GM18867 (cell line): ENCODE data around the gene GPR156.
"Not testable (repeated sequence)": the region's sequence is repeated elsewhere in the genome, so short reads cannot be mapped to it uniquely, and the experiment has no call there.

Source experiments
- ATAC-seq: cut with Tn5 transposase; IDR thresholded peaks from one replicate; pipeline ENCODE4 v1.9.1; 2021; ENCODE audit warnings: mild to moderate bottlenecking, moderate library complexity; ENCODE audit not compliant: unreplicated experiment

Gene GPR156

GRCh38 chr3:120275618-120276017 lies 9.4 kb downstream of the GPR156 start:
- ATAC-seq, result no peak

GRCh38 chr3:120274739-120275167 lies 10.3 kb downstream of the GPR156 start:
- ATAC-seq, result no peak

GRCh38 chr3:120272286-120272685 lies 12.7 kb downstream of the GPR156 start:
- ATAC-seq, result no peak

GRCh38 chr3:120265989-120266388 lies 19.0 kb downstream of the GPR156 start:
- no peak for ATAC-seq

GRCh38 chr3:120264963-120265362 lies 20.1 kb downstream of the GPR156 start:
- no peak for ATAC-seq

GRCh38 chr3:120263792-120264191 lies 21.2 kb downstream of the GPR156 start:
- no peak for ATAC-seq

- no peak for ATAC-seq
Observed at GRCh38 chr3:120258009-120258408, 27.0 kb downstream of the GPR156 start.

- no peak for ATAC-seq
Observed at GRCh38 chr3:120245386-120245785, 39.6 kb downstream of the GPR156 start.

GRCh38 chr3:120244834-120245225 lies 40.2 kb downstream of the GPR156 start:
- no peak for ATAC-seq

GRCh38 chr3:120239644-120240043 lies 45.4 kb downstream of the GPR156 start:
- no peak for ATAC-seq

- ATAC-seq, result no peak
Observed at GRCh38 chr3:120227710-120228347, 57.2 kb downstream of the GPR156 start.

GRCh38 chr3:120224237-120224636 lies 60.8 kb downstream of the GPR156 start:
- no peak for ATAC-seq

- no peak for ATAC-seq
Observed at GRCh38 chr3:120218981-120219380, 66.0 kb downstream of the GPR156 start.

- not testable (repeated sequence) for ATAC-seq
Observed at GRCh38 chr3:120216633-120217032, 68.4 kb downstream of the GPR156 start.

GRCh38 chr3:120214176-120214575 lies 70.8 kb downstream of the GPR156 start:
- no peak for ATAC-seq

- no peak for ATAC-seq
Observed at GRCh38 chr3:120212505-120212904, 72.5 kb downstream of the GPR156 start.

GRCh38 chr3:120209425-120209824 lies 75.6 kb downstream of the GPR156 start:
- ATAC-seq, result no peak

- no peak for ATAC-seq
Observed at GRCh38 chr3:120204338-120204737, 80.7 kb downstream of the GPR156 start.

GRCh38 chr3:120203621-120204020 lies 81.4 kb downstream of the GPR156 start:
- ATAC-seq, result no peak

GRCh38 chr3:120203016-120203415 lies 82.0 kb downstream of the GPR156 start:
- no peak for ATAC-seq

GRCh38 chr3:120202363-120202762 lies 82.7 kb downstream of the GPR156 start:
- no peak for ATAC-seq

- ATAC-seq, result no peak
Observed at GRCh38 chr3:120200493-120201235, 84.4 kb downstream of the GPR156 start.
